Measurements from ENCODE around the gene NOL4.

- TF ChIP-seq CTCF (IDR thresholded peaks at IDR 0.05; ENCODE audit: poor library complexity, severe bottlenecking) (no peak), EP300 (conservative IDR thresholded peaks at IDR 0.05; ENCODE audit: poor library complexity, severe bottlenecking) (no peak), EZH2 (IDR thresholded peaks at IDR 0.05; ENCODE audit: borderline replicate concordance, insufficient read depth, low read length, poor library complexity, severe bottlenecking) (no peak), REST (IDR thresholded peaks at IDR 0.05; ENCODE audit: borderline replicate concordance) (no peak), POLR2AphosphoS5 (IDR thresholded peaks at IDR 0.05) (no peak), RAD21 (conservative IDR thresholded peaks at IDR 0.05) (no peak), MXI1 (conservative IDR thresholded peaks at IDR 0.05; ENCODE audit: poor library complexity, severe bottlenecking) (no peak)
These were observed 5.1 kb downstream of the NOL4 start for GRCh38 chr18:34219651-34220050.

All from neural cell (in vitro differentiated cells).